GM18909 (cell line): ENCODE results near the gene LMAN1L.

Source experiments
- ATAC-seq: cut with Tn5 transposase; IDR thresholded peaks from one replicate; pipeline ENCODE4 v1.9.1; 2021; ENCODE audit warnings: mild to moderate bottlenecking; ENCODE audit not compliant: unreplicated experiment, poor library complexity

Gene LMAN1L

DNA sequence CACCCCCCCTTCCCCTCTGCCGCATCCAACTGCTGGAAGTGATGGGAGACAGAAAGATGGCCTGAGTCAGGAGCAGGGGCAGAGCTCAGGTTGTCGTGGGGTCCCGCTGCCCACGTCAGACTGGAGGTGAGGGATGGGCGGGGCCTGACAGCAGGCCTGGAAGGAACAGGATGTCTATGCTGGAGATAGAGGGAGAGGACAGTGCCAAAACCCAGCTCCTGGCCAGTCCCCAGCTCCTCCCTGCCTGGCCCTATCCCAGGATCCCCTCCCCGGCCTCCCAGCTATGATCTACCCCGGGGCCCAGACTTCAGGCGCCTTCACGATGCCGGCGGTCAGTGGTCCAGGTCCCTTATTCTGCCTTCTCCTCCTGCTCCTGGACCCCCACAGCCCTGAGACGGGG lies at the start of gene LMAN1L:
Gene LMAN1L, plus strand, starts transcription at position 303 of the 400 bp plus-strand sequence. Its CDS starts 20 bp downstream, at position 323.
- ATAC-seq, result no peak

DNA sequence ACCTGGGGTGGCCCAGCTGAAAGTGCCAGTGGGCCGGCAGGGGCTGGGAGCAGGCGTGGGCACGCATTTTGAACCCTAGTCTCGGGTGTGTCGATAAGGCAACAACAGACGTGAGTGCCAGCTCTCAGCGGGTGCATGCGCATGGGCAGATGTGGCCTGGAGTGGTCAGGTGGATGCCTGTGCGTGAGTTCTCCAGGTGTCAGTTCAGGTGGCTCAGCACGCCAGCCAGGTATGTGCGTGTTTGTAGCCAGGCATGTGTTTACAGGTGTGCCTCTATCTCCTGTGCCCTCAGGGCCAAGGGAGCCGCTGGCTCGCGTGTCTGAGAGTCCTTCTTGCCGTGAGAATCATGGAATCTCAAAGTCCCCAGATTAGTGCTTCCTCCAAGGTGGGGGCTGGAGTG lies 49.2 kb upstream of the LMAN1L start:
- ATAC-seq, result no peak

DNA sequence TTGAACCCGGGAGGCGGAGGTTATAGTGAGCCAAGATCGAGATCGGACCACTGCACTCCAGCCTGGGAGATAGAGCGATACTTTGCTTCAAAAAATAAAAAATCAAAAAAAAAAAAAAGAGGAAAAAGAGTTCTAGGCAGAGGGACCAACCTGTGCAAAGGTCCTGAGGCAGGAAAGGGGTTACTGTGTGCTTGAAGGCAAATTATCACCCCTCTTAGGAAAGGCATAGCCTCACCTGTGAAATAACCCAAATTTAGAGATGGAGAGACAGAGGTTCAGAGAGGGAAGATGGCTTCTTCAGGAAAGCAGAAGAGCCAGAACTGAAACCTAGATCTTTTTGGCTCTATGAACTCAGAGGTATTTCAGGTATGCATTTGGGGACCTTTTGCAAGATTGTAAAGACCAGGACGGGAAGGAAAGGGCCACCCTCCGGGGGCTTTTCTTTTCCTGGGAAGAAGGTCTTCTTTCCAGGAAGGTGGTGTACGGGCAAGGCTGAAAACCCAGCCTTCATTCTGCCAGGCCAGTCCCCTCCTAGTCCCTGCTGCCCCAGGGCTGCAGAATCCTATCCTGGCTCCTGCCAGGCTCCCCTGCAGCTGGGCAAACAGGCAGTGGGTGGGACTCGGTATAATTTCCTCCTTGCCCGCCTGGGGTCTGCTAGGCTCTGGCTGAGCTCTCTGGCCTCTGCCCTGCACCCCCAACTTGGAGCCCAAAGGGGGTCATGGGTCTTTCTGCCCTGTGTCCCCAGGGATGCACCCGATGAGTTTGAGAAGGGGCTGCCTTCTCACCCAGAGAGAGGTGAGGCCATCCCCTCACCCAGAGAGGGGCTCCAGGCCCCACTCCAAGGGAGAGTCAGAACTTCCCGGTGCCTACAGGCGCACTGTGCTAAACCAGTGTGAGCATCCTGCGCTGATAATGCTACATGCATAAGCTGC lies 45.2 kb upstream of the LMAN1L start:
- ATAC-seq, result no peak

DNA sequence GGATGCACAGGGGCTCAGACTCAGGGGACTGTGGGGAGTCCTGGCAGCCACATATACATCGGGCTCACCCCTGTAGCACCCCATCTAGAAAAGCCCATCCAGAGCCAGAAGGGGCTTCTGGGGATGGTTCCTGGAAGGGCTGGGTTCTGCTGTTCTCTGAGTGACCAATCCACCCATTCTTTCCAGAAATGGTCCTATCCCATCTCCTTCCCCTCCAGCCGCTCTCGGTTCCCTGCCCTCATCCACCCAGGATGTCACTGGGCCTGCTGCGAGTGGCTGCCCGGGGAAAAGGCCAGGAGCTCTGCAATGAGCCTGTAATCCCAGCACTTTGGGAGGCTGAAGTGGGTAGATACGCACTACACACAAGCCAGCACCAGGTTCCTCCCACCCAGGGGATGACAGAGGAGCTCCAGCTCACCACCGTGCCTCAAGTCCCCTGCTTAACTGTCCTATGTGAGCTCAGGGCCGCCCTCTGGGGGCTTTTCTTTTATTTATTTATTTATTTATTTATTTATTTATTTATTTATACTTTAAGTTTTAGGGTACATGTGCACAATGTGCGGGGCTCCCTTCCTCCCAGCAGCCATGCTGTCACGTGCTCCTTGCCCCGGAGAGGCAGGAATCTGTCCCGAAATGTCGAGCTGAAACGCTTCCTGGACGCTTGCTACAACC lies 44.4 kb upstream of the LMAN1L start:
- ATAC-seq, result no peak

DNA sequence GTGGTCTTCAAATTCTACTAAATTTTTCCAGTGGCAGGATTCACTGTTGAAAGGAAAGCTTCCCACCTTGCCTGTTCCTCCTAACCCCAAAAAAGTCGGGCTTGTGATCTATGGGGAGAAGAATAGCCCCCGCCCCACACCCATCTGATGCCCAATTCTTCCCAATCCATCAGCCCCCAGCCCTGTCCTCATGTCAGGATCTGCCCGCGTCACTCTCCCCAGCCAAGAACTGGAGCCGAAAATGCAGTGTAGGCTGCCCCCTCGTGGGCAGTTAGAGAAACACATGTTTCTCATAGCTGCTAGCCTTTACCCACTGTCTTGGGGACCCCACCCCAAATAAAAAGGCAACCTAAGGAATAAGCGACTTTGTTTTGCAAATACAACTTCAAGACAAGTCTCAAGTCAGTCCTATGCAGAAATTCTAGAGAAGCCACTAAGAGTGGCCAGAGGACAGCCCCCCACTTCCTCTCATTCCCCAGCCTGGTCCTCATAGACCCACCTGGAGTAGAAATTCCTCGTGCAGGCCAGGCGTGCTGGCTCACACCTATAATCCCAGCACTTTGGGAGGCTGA lies 43.8 kb upstream of the LMAN1L start:
- no peak for ATAC-seq

DNA sequence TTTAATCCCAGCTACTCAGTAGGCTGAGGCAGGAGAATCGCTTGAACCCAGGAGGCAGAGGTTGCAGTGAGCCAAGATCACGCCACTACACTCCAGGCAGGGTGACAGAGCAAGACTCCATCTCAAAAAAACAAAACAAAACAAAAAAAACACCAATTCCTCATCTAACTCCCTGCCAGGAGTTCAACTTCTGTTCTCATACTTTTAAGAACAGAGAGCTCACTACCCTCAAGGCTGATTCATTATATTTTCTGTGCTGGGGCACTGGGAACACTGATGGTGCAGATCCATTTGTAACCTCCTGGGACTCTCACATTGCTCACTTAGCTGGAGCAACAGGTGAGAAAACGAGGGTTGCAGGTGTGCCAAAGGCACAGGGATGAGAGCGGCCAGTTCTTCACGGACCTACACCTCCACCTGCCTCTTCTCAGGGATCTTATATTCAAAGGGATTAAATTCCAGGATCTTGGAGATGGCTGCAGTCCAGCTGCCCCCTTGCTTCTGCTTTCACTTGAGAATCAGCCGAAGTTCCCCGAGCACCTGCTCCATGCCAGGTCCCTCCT lies 43.1 kb upstream of the LMAN1L start:
- no peak for ATAC-seq

DNA sequence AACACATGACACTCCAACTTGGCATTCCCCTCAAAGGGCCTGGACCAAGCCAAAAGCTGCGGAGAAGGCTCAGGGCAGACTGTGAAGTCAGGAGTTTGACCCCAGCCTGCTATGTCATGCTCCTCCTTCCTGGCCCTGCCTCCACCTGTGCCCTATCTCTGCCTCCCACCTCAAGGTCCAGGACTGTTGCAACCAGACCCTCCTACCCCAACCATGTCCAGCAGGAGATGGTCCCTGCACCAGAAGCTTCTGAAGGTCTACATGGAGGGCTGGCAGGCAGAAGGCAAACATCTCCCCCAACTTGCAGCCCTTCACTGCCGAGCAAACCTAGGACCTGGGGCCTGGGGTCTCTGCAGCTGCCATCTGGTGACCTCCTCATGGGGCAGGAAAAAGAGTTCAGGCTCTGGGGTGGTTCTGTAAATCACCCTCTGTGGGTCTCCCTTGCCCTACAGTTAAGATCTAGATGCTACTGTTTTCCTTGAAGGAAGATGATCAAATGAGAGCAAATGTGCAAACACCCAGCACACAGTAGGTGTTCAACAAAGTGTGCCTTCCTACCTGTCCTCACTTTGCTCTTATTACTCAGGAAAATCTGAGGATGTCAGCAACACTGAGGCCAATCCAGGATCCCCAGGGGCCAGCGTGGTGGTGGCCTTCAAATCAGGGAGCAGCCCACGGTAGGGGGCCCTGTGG lies 42.3 kb upstream of the LMAN1L start:
- ATAC-seq, result no peak

DNA sequence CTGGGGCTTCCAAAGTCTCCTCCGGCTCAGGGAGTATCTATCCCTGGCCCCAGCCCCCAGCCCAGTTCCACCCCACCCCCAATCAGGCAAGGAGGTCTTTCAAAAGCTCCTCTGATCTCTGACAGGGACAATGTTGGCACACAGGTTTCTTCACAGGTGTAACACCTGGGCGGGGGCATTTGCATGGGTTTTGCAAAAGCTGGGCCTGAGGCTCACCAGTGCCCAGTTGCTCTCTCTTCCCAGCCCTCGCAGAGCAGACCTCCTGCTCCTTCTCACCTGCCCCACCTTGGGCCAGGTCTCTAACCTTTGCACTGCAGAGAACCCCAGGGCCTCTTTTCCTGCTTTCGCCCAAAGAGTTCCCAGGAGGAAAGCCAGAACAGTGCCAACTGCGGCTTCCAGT lies 39.3 kb upstream of the LMAN1L start:
- ATAC-seq, result no peak

DNA sequence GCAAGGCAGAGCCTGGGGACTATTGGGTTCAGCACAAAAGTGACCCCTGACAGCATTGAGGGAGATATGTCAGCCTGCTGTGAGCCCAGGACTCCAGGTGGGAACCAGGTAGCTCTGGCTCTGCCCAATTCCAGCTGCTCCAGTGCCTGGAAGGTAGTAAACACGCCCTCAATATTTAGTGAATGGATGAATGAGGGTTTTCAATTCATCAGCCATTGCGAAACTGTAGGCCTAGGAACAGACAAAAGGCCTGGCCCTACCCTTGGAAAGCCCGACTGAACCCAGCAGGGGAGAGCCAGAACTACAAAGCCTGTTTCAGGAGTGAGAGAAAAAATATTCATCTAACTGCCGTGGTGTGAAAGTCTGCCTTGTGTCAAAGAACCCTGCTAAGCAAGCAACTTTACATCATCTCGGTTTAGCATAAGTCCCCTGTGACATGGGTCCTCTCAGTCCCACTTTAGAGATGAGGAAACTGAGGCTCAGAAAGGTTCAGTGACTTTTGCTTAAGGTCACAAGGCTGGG lies 38.8 kb upstream of the LMAN1L start:
- no peak for ATAC-seq

DNA sequence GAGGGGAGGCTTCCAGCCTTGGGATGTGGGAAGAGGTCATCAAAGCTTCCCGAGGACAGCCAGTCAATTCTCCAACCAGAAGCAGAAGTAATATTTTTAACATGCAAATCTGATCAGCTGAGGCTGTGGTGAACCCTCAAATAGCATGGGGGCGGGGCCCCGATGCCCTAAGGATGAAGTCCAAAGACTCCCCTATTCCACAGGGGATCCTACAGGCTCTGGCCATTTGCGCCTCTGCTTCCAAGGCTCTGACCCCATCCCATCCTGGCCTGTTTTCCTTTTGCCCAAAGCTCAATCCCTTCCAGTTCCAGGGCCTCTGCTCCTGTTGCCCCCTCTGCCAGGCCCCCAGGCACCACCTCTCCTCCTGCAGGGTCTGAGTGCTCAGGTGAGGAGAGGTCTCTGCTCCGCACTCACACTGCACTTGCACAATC lies 37.5 kb upstream of the LMAN1L start:
- no peak for ATAC-seq

DNA sequence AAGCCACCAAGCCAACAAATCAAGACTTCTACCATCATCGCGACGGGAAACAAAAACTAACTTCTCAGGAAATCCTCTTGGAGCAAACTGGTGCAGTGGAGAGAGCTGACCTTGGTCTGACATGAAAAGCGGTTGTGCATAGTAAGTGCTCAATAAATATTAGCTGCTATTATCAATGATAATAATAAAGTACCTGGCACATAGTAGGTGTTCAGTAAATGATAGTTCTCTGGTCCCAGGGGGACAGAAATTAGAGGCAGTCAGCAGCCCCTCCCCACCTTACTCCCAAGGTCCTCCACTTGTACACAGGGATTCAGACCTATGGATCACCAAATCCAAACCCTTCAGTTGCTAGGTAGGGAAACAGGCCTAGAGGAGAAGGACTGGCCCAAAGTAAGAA lies 36.7 kb upstream of the LMAN1L start:
- ATAC-seq, result no peak

DNA sequence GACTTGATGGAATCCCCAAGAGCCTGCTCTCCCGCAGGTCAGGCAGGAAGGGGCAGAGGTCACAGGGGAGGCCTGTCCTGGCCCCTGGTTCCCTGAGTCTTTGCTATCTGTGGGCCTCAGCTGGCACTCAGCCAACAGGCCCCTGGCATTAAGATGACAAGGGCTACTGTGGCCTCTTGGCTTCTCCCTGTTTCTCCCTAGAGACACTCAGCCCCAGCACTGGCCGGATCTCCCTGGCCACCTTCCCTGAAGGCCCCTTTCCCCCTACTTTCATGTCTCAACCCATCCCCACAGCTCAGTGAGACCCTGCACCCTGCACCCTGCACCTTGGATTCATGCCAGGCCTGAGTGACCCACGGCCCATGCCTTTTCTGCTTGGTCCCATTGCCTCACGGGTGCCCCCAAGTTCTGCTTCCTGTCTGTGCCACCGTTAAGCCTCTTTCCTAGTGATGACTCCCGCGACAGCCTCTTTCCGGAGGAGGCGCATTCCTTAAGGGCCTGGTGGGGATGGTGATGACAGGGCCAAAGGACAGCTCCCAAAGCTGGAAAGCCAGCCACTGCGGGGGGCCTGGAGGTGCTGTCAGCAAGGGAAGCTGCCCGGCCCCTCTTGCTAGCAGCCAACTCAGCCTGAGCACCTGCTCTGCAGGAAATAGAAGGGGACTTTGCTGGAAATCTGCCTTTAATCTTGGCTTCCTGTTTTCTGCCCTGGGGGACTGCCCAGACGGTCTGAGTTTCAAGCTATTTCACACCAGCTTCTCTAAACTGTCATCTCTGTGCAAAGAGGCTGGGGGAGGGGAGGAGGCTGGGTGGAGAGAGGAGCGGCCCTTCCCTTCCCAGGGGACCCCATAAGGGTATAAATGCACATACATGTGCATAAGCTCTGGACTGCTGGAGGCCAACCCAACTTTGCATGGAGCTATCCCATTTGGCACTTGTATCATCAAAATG lies 35.5 kb upstream of the LMAN1L start:
- ATAC-seq, result peak; percentile 39

DNA sequence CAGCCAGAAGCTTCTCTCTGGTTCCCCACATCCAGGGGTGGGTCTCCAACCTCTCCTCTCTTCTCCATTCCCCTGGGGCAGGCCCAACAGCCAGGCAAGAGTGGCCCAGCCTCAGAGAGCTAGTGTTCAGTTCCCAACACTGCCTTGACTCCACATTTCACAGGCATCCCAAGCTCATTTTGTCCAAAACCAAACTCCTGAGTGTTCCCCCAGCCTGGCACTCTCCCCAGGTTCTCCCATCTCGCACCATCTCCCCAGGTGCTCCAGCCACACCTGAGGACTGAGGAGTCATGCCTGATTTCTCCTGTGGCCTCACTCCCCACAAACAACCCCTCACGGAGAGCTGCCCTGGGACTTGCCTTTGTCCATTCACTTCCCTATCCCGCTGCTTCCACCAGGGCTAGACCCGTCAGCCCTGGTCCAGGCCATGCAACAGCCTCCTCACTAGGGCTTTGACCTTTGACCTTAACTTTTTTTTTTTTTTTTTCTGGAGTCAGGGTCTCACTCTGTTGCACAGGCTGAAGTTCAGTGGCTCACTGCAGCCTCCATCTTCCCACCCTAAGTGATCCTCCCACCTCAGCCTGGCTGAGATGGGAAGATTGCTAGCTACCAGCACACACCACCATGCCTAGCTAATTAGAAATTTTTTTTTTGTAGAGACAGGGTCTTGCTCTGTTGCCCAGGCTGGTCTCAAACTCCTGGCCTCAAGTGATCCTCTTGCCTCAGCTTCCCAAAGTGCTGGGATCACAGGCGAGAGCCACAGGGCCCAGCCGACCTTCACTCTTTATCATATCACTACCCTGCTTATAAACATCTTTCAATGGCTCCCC lies 34.7 kb upstream of the LMAN1L start:
- no peak for ATAC-seq

DNA sequence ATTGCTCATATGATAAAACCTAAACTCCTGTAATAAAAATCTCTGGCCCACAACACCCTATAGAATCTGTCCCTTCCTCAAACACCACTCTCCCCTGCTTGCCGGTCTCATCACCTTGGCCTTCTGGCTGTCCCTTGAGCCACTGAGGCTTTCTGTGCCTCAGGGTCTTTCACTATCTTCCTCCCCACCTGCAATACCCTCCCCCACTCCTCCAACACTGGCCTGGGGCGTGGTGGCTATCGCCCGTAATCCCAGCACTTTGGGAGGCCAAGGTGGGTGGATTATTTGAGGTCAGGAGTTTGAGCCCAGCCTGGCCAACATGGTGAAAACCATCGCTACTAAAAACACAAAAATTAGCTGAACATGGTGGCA lies 34.0 kb upstream of the LMAN1L start:
- ATAC-seq, result no peak

DNA sequence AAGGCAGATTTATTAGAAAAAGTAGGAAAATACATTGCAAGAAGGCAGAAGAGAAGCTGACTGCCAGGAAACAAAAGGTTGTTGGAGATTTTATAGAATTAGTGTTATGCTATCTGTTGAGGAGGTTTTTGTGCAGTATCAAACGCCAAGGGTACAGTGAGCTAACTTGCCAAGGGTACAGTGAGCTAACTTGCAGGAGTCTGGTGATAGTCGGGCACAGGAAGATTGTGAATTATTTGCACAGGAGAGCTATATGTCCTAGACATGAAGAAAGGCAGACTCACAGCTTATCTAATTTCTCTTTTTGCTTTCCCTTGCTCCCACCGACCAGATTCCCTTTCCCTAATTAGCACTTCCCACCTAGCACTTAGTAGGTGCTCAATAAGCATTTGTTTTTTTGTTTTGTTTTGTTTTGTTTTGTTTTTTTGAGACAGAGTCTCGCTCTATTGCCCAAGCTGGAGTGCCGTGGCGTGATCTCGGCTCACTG lies 33.4 kb upstream of the LMAN1L start:
- ATAC-seq, result no peak

DNA sequence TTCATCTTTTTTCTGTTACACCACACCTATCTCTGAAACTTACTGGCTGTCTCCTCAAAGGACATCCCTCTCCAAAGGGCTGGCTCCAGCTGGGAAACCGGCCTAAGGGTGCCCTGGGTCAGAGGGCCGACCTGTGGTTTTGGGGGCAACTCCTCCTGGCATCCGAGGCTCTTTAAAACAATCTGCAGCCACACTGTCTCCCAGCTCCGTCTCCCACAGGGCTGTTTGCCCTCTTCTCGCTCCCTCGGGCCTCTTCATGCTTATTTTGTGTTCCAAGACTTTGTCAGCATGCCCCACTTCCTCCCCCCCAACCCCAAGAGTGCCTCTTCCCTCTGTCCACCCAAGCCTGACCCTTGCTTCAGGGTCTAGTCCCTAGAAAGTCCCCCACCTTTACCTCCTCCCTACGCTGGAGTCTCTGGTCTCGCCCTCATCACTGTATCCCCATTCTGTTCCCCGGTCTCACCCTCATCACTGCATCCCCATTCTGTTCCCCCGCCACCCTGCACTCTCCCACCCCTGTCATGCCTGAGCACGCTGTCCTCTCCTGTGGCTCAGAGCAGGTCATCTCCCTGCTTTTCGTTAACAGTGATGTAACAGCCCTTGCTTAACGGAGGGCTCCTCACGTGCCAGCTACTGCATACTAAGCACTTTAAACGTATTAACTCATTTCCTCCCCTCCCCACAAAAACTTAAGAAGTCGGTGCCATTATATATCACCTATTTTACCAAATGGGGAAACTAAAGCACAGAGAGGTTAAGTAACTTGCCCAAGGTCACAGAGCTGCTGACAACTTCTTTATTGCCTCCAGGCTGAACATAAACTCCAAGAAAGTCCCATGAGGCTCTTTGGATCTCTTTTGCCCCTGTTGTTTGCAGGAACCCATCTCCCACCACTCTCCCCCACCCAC lies 31.9 kb upstream of the LMAN1L start:
- no peak for ATAC-seq
